ENCODE results near the gene AKIP1. TPM values are rescaled to one million over a fixed set of nuclear protein-coding genes. Genes with fewer than 3 reads are reported as not detected.

The AKIP1 gene
- total and polyA plus RNA-seq, 2 of the 8 experiments (the other 6 are each of a cell fraction or from before 2014, with no cell fraction given), result 17.8 to 29.6 TPM

DNA sequence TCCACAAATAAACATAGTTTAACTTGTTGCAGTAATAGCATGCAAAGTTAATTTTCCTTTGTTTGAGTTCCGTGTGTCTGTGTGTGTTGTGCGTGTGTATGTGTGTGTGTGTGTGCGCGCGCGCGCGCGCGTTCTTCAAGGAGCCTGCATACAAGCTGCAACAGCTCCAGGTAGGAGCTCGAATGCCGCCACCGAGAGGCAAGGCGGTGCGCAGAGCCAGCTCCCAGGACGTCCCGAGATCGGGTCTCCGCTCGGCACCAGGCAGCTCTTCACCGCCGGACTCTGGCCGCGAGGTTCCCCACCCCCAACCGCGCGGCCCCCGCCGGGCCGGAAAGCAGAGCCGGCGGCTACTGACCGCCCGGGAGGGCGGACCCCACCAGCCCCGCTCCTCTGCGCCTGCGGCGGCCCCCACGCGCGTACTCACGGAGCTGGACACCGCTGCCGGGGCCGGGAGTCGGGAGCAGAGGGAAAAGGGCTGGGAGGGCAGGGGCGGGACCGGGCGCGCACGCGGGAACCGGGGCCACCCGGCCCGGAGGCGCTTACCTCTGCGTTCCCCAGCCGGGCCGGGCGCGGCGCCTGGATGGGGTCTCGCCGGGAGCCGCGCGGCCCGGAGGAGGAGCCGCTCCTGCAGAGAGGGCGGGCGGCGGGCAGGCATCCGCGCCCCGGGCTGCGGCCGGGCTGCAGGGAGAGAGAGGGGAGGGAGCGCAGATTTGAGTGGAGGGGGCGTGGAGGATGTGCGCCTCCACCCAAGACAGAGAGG lies 40.4 kb upstream of the AKIP1 start (continued):
- 0 out of 4 replicates have a peak, but pooled peaks of 1 of the 2 experiments have one; percentile 2 for TF ChIP-seq HDAC2 (IDR thresholded peaks at IDR 0.05; ENCODE audit: borderline replicate concordance in 1 of 2, low read depth in 2 of 2, low read length in 2 of 2)
- TF ChIP-seq MAFK (IDR thresholded peaks at IDR 0.05; ENCODE audit: low read depth, low read length), result no peak
- TF ChIP-seq CHD1 (IDR thresholded peaks at IDR 0.05; ENCODE audit: low read depth, low read length), result no peak
- TF ChIP-seq GABPA (IDR thresholded peaks at IDR 0.05; ENCODE audit: borderline replicate concordance, insufficient read depth, low read length), result 0 out of 2 replicates have a peak, but pooled peaks have one; percentile 12
- no peak for TF ChIP-seq CBX8 (IDR thresholded peaks at IDR 0.05; ENCODE audit: borderline replicate concordance, low read depth, low read length)
- peak; percentile 53 for TF ChIP-seq ASH2L (IDR thresholded peaks at IDR 0.05; ENCODE audit: low read length)
- no peak for TF ChIP-seq RNF2 (IDR thresholded peaks at IDR 0.05; ENCODE audit: borderline replicate concordance, low read depth, low read length, missing control alignments, poor library complexity, severe bottlenecking)
- TF ChIP-seq RBBP5 (IDR thresholded peaks at IDR 0.05; ENCODE audit: borderline replicate concordance, low read depth, low read length), result peak; percentile 52; the same call in 1 of the 2 replicates
- TF ChIP-seq TAF7 (optimal IDR thresholded peaks at IDR 0.05; ENCODE audit: borderline replicate concordance, low read depth, low read length), result no peak

Data from H1 (cell line).